Measurements from ENCODE around the gene DMTF1. TPM values are rescaled to one million over a fixed set of nuclear protein-coding genes. Genes with fewer than 3 reads are reported as not detected.

The DMTF1 gene
- total RNA-seq, 2 donors from 2014 or later = 75.5 to 122 TPM

DNA sequence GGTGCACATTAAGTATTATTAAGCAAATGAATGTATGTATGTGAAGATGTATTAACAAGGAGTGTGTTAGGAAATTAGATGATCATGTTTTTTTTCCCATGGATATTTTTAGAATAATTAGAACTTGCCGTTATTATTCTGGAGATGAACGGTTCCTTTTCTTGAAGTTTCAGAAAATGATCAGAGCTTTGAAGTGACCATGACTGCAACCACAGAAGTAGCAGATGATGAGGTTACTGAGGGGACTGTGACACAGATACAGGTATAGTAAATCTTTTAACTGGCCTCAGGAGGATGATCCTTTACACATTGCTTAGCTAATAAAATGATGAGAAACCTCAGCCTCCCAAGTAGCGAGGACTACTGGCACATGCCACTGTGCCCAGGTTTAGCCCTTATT lies 18.6 kb downstream of the DMTF1 start:
- no peak for DNase-seq
- WGBS, 2 donors = 91 to 94% methylated on average over 3 of the region's 3 CpGs
- intact Hi-C loops (cut with DNase I) = no loop called here
- ATAC-seq = no peak
- Histone ChIP-seq H3K9me3 (no peaks in the 10 kb centered on the region), H3K27ac (no peak overlapping the region), H3K27me3 (no peaks in the 10 kb centered on the region), H3K4me1 (no peaks in the 10 kb centered on the region), H3K36me3 (replicated peaks in 1 of 2; ENCODE audit: insufficient read depth in 1 of 2, low read depth in 2 of 2) (peaks cover 5 to 24% of the 10 kb centered on the region in 2 donors), H3K4me3 (no peak overlapping the region)
- TF ChIP-seq POLR2A (IDR thresholded peaks at IDR 0.05) = no peak

DNA sequence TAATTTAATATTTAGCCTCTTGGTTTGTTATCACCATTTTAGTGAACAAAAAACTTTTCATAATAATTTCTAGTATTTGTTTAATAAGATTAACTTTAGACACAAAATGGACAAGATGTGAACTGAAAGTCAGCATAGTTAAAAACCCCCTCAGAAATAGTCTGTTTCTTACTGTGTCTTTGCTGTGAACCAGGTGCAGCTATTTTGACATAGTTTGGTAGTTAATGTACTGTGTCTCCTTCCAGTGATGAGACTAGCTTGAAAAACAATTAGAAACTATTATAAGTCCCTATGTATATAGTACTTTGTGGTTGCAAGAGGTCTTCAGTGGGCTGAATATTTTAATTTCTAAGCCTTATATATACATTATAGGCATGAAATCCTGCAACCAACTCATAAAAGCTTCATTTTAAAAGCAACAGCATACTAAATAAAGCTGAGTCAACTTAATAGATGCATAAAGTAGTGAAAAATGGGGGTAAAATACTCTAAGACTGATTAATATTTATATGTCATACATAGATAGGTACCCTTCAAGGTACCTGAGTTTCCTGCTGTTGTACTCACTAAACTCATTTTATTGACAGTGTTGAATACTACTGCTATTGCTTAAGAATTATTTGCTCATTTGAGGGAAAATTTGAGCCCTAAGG lies 19.2 kb downstream of the DMTF1 start:
- no peak for ATAC-seq
- Histone ChIP-seq H3K27me3 (no peaks in the 10 kb centered on the region), H3K27ac (no peak overlapping the region), H3K4me1 (no peaks in the 10 kb centered on the region), H3K36me3 (replicated peaks in 1 of 2; ENCODE audit: insufficient read depth in 1 of 2, low read depth in 2 of 2) (peaks cover 7 to 27% of the 10 kb centered on the region in 2 donors), H3K9me3 (no peaks in the 10 kb centered on the region), H3K4me3 (no peak overlapping the region)
- no peak for DNase-seq
- TF ChIP-seq POLR2A (IDR thresholded peaks at IDR 0.05) = no peak
- TF ChIP-seq CTCF (IDR thresholded peaks at IDR 0.05) = no peak
- intact Hi-C loops (cut with DNase I) = no loop called here

DNA sequence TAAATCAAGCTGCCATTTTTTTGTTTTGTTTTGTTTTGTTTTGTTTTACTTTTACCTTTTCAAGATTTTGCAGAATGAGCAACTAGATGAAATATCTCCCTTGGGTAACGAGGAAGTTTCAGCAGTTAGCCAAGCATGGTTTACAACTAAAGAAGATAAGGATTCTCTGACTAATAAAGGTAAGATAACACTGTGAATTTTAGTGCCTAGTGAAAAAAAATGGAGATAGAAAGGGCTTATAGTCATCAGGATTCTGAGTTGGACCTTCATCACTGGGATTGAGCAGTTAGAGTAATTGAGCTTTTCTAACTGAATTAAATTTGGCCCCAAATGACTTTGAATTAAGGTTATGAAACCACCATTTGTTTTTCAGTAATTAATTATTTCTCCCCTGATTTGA lies 21.2 kb downstream of the DMTF1 start:
- intact Hi-C loops (cut with DNase I) = no loop called here
- H3K9me3 ChIP-seq = no peaks in the 10 kb centered on the region
- peaks cover 7 to 19% of the 10 kb centered on the region in 2 donors for H3K36me3 ChIP-seq (replicated peaks in 1 of 2; ENCODE audit: insufficient read depth in 1 of 2, low read depth in 2 of 2)
- H3K4me3 ChIP-seq = no peak overlapping the region
- ATAC-seq = no peak
- no peak for DNase-seq
- H3K27ac ChIP-seq = no peak overlapping the region
- no peaks in the 10 kb centered on the region for H3K27me3 ChIP-seq
- 80 to 89% methylated on average over 1 of the region's 1 CpG for WGBS, 2 donors
- H3K4me1 ChIP-seq = no peaks in the 10 kb centered on the region
- TF ChIP-seq CTCF (IDR thresholded peaks at IDR 0.05) (no peak), POLR2A (IDR thresholded peaks at IDR 0.05) (no peak)

- H3K36me3 ChIP-seq (replicated peaks in 1 of 2; ENCODE audit: insufficient read depth in 1 of 2, low read depth in 2 of 2) = peaks cover 7 to 23% of the 10 kb centered on the region in 2 donors
- TF ChIP-seq CTCF (IDR thresholded peaks at IDR 0.05) (no peak), POLR2A (IDR thresholded peaks at IDR 0.05) (no peak)
- 91 to 92% methylated on average over 4 of the region's 4 CpGs for WGBS, 2 donors
Observed at GRCh38 chr7:87178320-87178719, 26.1 kb downstream of the DMTF1 start.

GRCh38 chr7:87179180-87179579 lies 26.9 kb downstream of the DMTF1 start:
- TF ChIP-seq CTCF (IDR thresholded peaks at IDR 0.05) (no peak), POLR2A (IDR thresholded peaks at IDR 0.05) (no peak)

More at GRCh38 chr7:87178320-87178719, 26.1 kb downstream of the DMTF1 start:
- Histone ChIP-seq H3K27me3 (no peaks in the 10 kb centered on the region), H3K4me3 (no peak overlapping the region), H3K27ac (no peak overlapping the region), H3K9me3 (no peaks in the 10 kb centered on the region), H3K4me1 (no peaks in the 10 kb centered on the region)
- intact Hi-C loops (cut with DNase I) = no loop called here
- no peak for DNase-seq
- no peak for ATAC-seq

More at GRCh38 chr7:87179180-87179579, 26.9 kb downstream of the DMTF1 start:
- peaks cover 7 to 23% of the 10 kb centered on the region in 2 donors for H3K36me3 ChIP-seq (replicated peaks in 1 of 2; ENCODE audit: insufficient read depth in 1 of 2, low read depth in 2 of 2)
- intact Hi-C loops (cut with DNase I) = no loop called here
- no peak for ATAC-seq
- DNase-seq = no peak
- WGBS, 2 donors = 85 to 94% methylated on average over 3 of the region's 3 CpGs
- no peak overlapping the region for H3K4me3 ChIP-seq
- H3K27ac ChIP-seq = no peak overlapping the region
- no peaks in the 10 kb centered on the region for H3K27me3 ChIP-seq
- H3K9me3 ChIP-seq = no peaks in the 10 kb centered on the region
- H3K4me1 ChIP-seq = no peaks in the 10 kb centered on the region

All from body of pancreas (tissue), 4 donors.